ENCODE results near the gene XRCC4.

DNA sequence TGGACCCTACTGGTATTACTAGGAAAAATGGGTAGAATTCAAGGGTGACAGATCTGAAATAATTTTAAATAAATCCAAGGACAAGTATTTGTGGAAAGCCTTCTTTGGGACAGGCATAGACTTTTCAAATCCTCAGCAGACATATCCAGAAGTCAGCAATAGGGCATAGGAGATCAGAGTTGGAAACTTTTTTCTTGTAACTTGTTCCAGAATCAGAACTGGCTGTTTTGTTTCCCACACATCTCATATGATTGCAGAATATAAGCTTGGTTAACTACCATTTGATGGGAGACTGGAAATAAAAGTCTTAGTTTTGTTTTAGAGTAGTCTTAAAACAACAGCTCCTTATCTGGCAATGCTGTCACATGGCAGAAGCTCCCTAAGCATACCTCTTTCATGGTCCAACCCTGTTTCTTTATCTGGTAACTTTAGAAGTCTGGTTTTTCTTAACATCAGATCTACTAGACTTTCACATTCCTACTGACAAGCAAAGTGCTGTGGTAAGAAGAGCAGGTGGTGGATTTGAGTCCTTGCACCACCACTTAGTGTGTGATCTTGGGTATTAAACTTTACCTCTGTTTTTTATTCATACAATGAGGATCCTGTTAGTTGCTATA, 25.1 kb downstream of the XRCC4 start:
- TF ChIP-seq TAF1 (IDR thresholded peaks at IDR 0.05; ENCODE audit: low read depth, low read length) (no peak), POLR2A (IDR thresholded peaks at IDR 0.05; ENCODE audit: low read depth, low read length) (no peak)

Data from GM12891 (cell line).